Measurements from ENCODE around the gene ADGRF1.

ADGRF1 gene

GRCh38 chr6:46961232-46961631 is 80.9 kb downstream of the ADGRF1 start:
- peak in 2 of 3 donors; percentile 39 to 56 for DNase-seq
- Histone ChIP-seq H3K4me1 (ENCODE audit: control extremely low read depth in 1 of 4, control insufficient read depth in 4 of 4, insufficient read depth in 4 of 4, low read length in 3 of 4) (peaks cover 0 to 5% (median 4%) of the 10 kb centered on the region in 4 experiments), H3K4me3 (ENCODE audit: control insufficient read depth in 1 of 7, extremely low read depth in 1 of 7, insufficient read depth in 4 of 7, low read depth in 2 of 7, low read length in 6 of 7) (no peak overlapping the region), H3K36me3 (ENCODE audit: control insufficient read depth in 4 of 4, insufficient read depth in 4 of 4, low read length in 3 of 4) (no peaks in the 10 kb centered on the region), H3K27ac (ENCODE audit: insufficient read depth in 1 of 2, low read depth in 1 of 2, low read length in 2 of 2, poor library complexity in 1 of 2, severe bottlenecking in 2 of 2) (no peak overlapping the region), H3K27me3 (replicated peaks in 2 of 5; ENCODE audit: control insufficient read depth in 4 of 5, insufficient read depth in 5 of 5, low read length in 4 of 5) (no peaks in the 10 kb centered on the region), H3K9me3 (ENCODE audit: control extremely low read depth in 1 of 5, control insufficient read depth in 4 of 5, insufficient read depth in 2 of 5, low read depth in 1 of 5, low read length in 4 of 5) (no peaks in the 10 kb centered on the region)
- POLR2A ChIA-PET: no interaction called here
- CTCF ChIA-PET: no interaction called here

GRCh38 chr6:46959419-46959818 is 82.7 kb downstream of the ADGRF1 start:
- Histone ChIP-seq H3K27ac (ENCODE audit: insufficient read depth in 1 of 2, low read depth in 1 of 2, low read length in 2 of 2, poor library complexity in 1 of 2, severe bottlenecking in 2 of 2) (no peak overlapping the region), H3K36me3 (ENCODE audit: control insufficient read depth in 4 of 4, insufficient read depth in 4 of 4, low read length in 3 of 4) (no peaks in the 10 kb centered on the region), H3K4me3 (ENCODE audit: control insufficient read depth in 1 of 7, extremely low read depth in 1 of 7, insufficient read depth in 4 of 7, low read depth in 2 of 7, low read length in 6 of 7) (no peak overlapping the region), H3K4me1 (ENCODE audit: control extremely low read depth in 1 of 4, control insufficient read depth in 4 of 4, insufficient read depth in 4 of 4, low read length in 3 of 4) (peaks cover 0 to 5% (median 4%) of the 10 kb centered on the region in 4 experiments), H3K27me3 (replicated peaks in 2 of 5; ENCODE audit: control insufficient read depth in 4 of 5, insufficient read depth in 5 of 5, low read length in 4 of 5) (no peaks in the 10 kb centered on the region), H3K9me3 (ENCODE audit: control extremely low read depth in 1 of 5, control insufficient read depth in 4 of 5, insufficient read depth in 2 of 5, low read depth in 1 of 5, low read length in 4 of 5) (no peaks in the 10 kb centered on the region)
- ChIA-PET CTCF (no interaction called here), POLR2A (no interaction called here)
- no peak for DNase-seq

- WGBS (ENCODE audit: insufficient coverage): 100% methylated on average over 5 of the region's 6 CpGs
- CTCF ChIA-PET: no interaction called here
Measured at GRCh38 chr6:46956409-46956808, 85.7 kb downstream of the ADGRF1 start.

DNA sequence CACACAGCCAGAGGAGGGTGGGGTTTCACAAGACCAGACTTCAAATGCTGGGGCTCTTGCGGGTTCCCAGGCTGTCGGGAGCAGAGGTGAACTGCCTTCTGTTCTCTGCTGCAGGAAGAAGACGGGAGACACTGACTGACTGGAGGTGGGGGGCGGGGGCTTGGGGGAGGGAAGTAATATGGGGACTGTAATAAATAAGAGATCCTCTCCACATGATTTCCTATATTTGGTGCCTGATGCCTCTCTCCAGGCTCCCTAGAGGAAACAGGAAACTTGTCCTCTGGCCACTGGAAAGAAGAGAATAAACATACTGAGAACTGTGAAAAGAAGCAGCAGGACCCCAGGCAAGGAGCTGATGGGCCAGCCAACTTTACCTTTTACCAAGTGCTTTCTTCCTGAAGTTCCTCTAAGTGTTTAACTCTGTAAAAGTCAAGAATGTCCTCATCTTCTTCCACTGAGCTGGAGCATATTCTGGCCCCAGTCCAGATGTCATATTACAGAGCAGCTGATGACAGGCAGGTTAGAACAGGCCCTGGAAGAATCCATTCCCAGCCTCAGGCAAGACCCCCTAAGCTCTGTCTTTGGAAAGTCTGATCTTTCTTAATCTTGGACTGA is 87.2 kb downstream of the ADGRF1 start:
- ChIA-PET POLR2A (no interaction called here), CTCF (interaction anchor here (0.7 to 1.1 kb wide), 3 partner anchors 9 to 37 kb away, joined by 3 read pairs; no protein-coding TSS in a partner anchor)
- Histone ChIP-seq H3K4me3 (ENCODE audit: control insufficient read depth in 1 of 7, extremely low read depth in 1 of 7, insufficient read depth in 4 of 7, low read depth in 2 of 7, low read length in 6 of 7) (no peak overlapping the region), H3K4me1 (ENCODE audit: control extremely low read depth in 1 of 4, control insufficient read depth in 4 of 4, insufficient read depth in 4 of 4, low read length in 3 of 4) (no peaks in the 10 kb centered on the region), H3K9me3 (ENCODE audit: control extremely low read depth in 1 of 5, control insufficient read depth in 4 of 5, insufficient read depth in 2 of 5, low read depth in 1 of 5, low read length in 4 of 5) (no peaks in the 10 kb centered on the region), H3K27ac (ENCODE audit: insufficient read depth in 1 of 2, low read depth in 1 of 2, low read length in 2 of 2, poor library complexity in 1 of 2, severe bottlenecking in 2 of 2) (no peak overlapping the region), H3K27me3 (replicated peaks in 2 of 5; ENCODE audit: control insufficient read depth in 4 of 5, insufficient read depth in 5 of 5, low read length in 4 of 5) (no peaks in the 10 kb centered on the region), H3K36me3 (ENCODE audit: control insufficient read depth in 4 of 4, insufficient read depth in 4 of 4, low read length in 3 of 4) (no peaks in the 10 kb centered on the region)
- DNase-seq: no peak
- 80% methylated on average over 1 of the region's 4 CpGs for WGBS (ENCODE audit: insufficient coverage)

More at GRCh38 chr6:46956409-46956808, 85.7 kb downstream of the ADGRF1 start:
- DNase-seq: no peak
- Histone ChIP-seq H3K27me3 (replicated peaks in 2 of 5; ENCODE audit: control insufficient read depth in 4 of 5, insufficient read depth in 5 of 5, low read length in 4 of 5) (no peaks in the 10 kb centered on the region), H3K27ac (ENCODE audit: insufficient read depth in 1 of 2, low read depth in 1 of 2, low read length in 2 of 2, poor library complexity in 1 of 2, severe bottlenecking in 2 of 2) (no peak overlapping the region), H3K36me3 (ENCODE audit: control insufficient read depth in 4 of 4, insufficient read depth in 4 of 4, low read length in 3 of 4) (no peaks in the 10 kb centered on the region), H3K4me3 (ENCODE audit: control insufficient read depth in 1 of 7, extremely low read depth in 1 of 7, insufficient read depth in 4 of 7, low read depth in 2 of 7, low read length in 6 of 7) (no peak overlapping the region), H3K9me3 (ENCODE audit: control extremely low read depth in 1 of 5, control insufficient read depth in 4 of 5, insufficient read depth in 2 of 5, low read depth in 1 of 5, low read length in 4 of 5) (no peaks in the 10 kb centered on the region), H3K4me1 (ENCODE audit: control extremely low read depth in 1 of 4, control insufficient read depth in 4 of 4, insufficient read depth in 4 of 4, low read length in 3 of 4) (peaks cover 0 to 3% (median 2%) of the 10 kb centered on the region in 4 experiments)
- POLR2A ChIA-PET: no interaction called here

GRCh38 chr6:46953921-46954320 is 88.2 kb downstream of the ADGRF1 start:
- no CpG with 5 or more reads among the region's 4 CpGs for WGBS (ENCODE audit: insufficient coverage)
- ChIA-PET CTCF (no interaction called here), POLR2A (no interaction called here)
- H3K27me3 ChIP-seq (replicated peaks in 2 of 5; ENCODE audit: control insufficient read depth in 4 of 5, insufficient read depth in 5 of 5, low read length in 4 of 5): no peaks in the 10 kb centered on the region
- no peak overlapping the region for H3K4me3 ChIP-seq (ENCODE audit: control insufficient read depth in 1 of 7, extremely low read depth in 1 of 7, insufficient read depth in 4 of 7, low read depth in 2 of 7, low read length in 6 of 7)
- H3K4me1 ChIP-seq (ENCODE audit: control extremely low read depth in 1 of 4, control insufficient read depth in 4 of 4, insufficient read depth in 4 of 4, low read length in 3 of 4): no peaks in the 10 kb centered on the region
- H3K36me3 ChIP-seq (ENCODE audit: control insufficient read depth in 4 of 4, insufficient read depth in 4 of 4, low read length in 3 of 4): no peaks in the 10 kb centered on the region
- H3K9me3 ChIP-seq (ENCODE audit: control extremely low read depth in 1 of 5, control insufficient read depth in 4 of 5, insufficient read depth in 2 of 5, low read depth in 1 of 5, low read length in 4 of 5): no peaks in the 10 kb centered on the region
- no peak overlapping the region for H3K27ac ChIP-seq (ENCODE audit: insufficient read depth in 1 of 2, low read depth in 1 of 2, low read length in 2 of 2, poor library complexity in 1 of 2, severe bottlenecking in 2 of 2)
- no peak for DNase-seq

DNA sequence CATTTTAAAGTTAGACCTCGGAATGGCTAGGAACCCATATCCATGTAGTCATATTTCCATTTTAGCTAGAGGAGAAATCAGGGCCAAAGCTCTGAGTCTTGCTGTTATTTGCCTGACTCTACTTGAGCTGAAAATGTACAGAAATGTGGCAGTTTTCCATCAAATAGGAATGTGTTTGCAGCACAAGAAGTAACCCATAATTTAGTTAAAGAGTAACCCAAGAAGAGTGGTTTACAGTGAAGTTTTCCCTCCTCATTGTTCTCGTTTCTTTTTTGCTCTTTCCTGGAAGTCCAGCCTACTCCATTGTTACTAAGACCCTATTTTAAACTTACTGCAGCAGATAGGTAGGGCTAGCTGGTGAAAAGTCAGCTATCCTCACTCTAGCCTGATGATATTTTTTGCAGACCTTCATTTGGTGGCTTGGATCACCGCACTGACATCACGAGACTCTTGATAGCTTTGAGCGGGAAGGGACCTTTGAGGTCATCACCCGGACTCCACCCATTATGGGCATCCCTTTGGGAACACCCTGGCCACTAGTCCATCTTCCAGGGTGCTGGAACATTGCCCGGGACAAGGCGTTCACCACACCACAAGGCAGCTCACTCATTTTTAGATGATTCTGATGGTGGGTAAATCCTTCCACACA is 92.4 kb downstream of the ADGRF1 start:
- ChIA-PET POLR2A (no interaction called here), CTCF (interaction anchor here (0.6 to 1.3 kb wide), 2 partner anchors 10 to 36 kb away, joined by 3 to 4 read pairs; no protein-coding TSS in a partner anchor)
- Histone ChIP-seq H3K4me3 (ENCODE audit: control insufficient read depth in 1 of 7, extremely low read depth in 1 of 7, insufficient read depth in 4 of 7, low read depth in 2 of 7, low read length in 6 of 7) (no peak overlapping the region), H3K36me3 (ENCODE audit: control insufficient read depth in 4 of 4, insufficient read depth in 4 of 4, low read length in 3 of 4) (no peaks in the 10 kb centered on the region), H3K27me3 (replicated peaks in 2 of 5; ENCODE audit: control insufficient read depth in 4 of 5, insufficient read depth in 5 of 5, low read length in 4 of 5) (no peaks in the 10 kb centered on the region), H3K9me3 (ENCODE audit: control extremely low read depth in 1 of 5, control insufficient read depth in 4 of 5, insufficient read depth in 2 of 5, low read depth in 1 of 5, low read length in 4 of 5) (no peaks in the 10 kb centered on the region), H3K4me1 (ENCODE audit: control extremely low read depth in 1 of 4, control insufficient read depth in 4 of 4, insufficient read depth in 4 of 4, low read length in 3 of 4) (no peaks in the 10 kb centered on the region), H3K27ac (ENCODE audit: insufficient read depth in 1 of 2, low read depth in 1 of 2, low read length in 2 of 2, poor library complexity in 1 of 2, severe bottlenecking in 2 of 2) (no peak overlapping the region)
- WGBS (ENCODE audit: insufficient coverage): 100% methylated on average over 6 of the region's 8 CpGs
- DNase-seq: no peak

DNA sequence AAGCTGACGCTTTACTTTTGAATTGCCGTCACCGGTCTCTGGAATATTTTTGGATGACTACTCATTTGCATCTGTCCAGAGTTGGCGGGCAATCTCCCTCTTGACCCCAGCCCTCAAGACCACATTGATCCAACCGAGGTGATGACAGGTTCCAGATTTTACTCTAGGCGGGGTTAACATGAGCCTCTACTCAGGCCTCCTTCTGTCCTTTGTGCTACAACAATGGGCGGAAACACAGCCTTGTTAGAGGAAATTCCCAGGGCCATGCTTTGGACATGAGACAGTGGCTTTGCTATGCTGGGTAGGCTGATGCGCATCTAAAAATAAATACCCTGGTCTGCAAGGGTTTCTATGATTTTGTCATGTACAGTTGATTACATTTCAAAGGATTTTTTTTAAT is 93.4 kb downstream of the ADGRF1 start:
- no peak overlapping the region for H3K27ac ChIP-seq (ENCODE audit: insufficient read depth in 1 of 2, low read depth in 1 of 2, low read length in 2 of 2, poor library complexity in 1 of 2, severe bottlenecking in 2 of 2)
- no peaks in the 10 kb centered on the region for H3K4me1 ChIP-seq (ENCODE audit: control extremely low read depth in 1 of 4, control insufficient read depth in 4 of 4, insufficient read depth in 4 of 4, low read length in 3 of 4)
- no peaks in the 10 kb centered on the region for H3K36me3 ChIP-seq (ENCODE audit: control insufficient read depth in 4 of 4, insufficient read depth in 4 of 4, low read length in 3 of 4)
- H3K27me3 ChIP-seq (replicated peaks in 2 of 5; ENCODE audit: control insufficient read depth in 4 of 5, insufficient read depth in 5 of 5, low read length in 4 of 5): no peaks in the 10 kb centered on the region
- H3K9me3 ChIP-seq (ENCODE audit: control extremely low read depth in 1 of 5, control insufficient read depth in 4 of 5, insufficient read depth in 2 of 5, low read depth in 1 of 5, low read length in 4 of 5): no peaks in the 10 kb centered on the region
- ChIA-PET POLR2A (no interaction called here), CTCF (interaction anchor here (1.3 kb wide), 1 partner anchor 9 kb away, joined by 3 read pairs; no protein-coding TSS in a partner anchor)
- 100% methylated on average over 8 of the region's 8 CpGs for WGBS (ENCODE audit: insufficient coverage)
- no peak for DNase-seq
- no peak overlapping the region for H3K4me3 ChIP-seq (ENCODE audit: control insufficient read depth in 1 of 7, extremely low read depth in 1 of 7, insufficient read depth in 4 of 7, low read depth in 2 of 7, low read length in 6 of 7)
